GM12801 (cell line): ENCODE measurements around the gene TANGO2.

Experiments
- CTCF ChIP-seq: IDR thresholded peaks from one replicate; pipeline ENCODE4 v1.5.1; 2011; ENCODE audit warnings: control low read depth; ENCODE audit not compliant: insufficient read length; ENCODE audit errors: extremely low read depth

TANGO2 gene

GRCh38 chr22:19974935-19975706 lies 45.8 kb upstream of the TANGO2 start:
- no peak for TF ChIP-seq CTCF

GRCh38 chr22:19975707-19976035 lies 45.2 kb upstream of the TANGO2 start:
- TF ChIP-seq CTCF = no peak

- no peak for TF ChIP-seq CTCF
Measured at GRCh38 chr22:19976671-19977070, 44.2 kb upstream of the TANGO2 start.

- TF ChIP-seq CTCF = no peak
Measured at GRCh38 chr22:19977296-19978243, 43.3 kb upstream of the TANGO2 start.

GRCh38 chr22:19978748-19979147 lies 42.2 kb upstream of the TANGO2 start:
- no peak for TF ChIP-seq CTCF

GRCh38 chr22:19979712-19980493 lies 41.0 kb upstream of the TANGO2 start:
- no peak for TF ChIP-seq CTCF

GRCh38 chr22:19980766-19981165 lies 40.1 kb upstream of the TANGO2 start:
- no peak for TF ChIP-seq CTCF
